ENCODE results near the gene AGAP5.
A peak's percentile ranks its signal among the peaks of the same experiment; 100 is the strongest.
"Not testable (repeated sequence)": the region's sequence is repeated elsewhere in the genome, so short reads cannot be mapped to it uniquely, and the experiment has no call there.

The AGAP5 gene

GRCh38 chr10:73664156-73665040 is 33.5 kb downstream of the AGAP5 start:
- H3K4me3 ChIP-seq, H4K20me1 ChIP-seq, H3K27ac ChIP-seq, H3K9me3 ChIP-seq, H3K36me3 ChIP-seq, H3K27me3 ChIP-seq, H3K4me2 ChIP-seq, H3K9ac ChIP-seq: not testable (repeated sequence)
- H3K4me1 ChIP-seq = peaks cover 21% of the 10 kb centered on the region

- H3K9ac ChIP-seq, H3K36me3 ChIP-seq, H3K27ac ChIP-seq, H3K9me3 ChIP-seq, H3K4me2 ChIP-seq, H3K4me3 ChIP-seq, H3K27me3 ChIP-seq, H4K20me1 ChIP-seq: not testable (repeated sequence)
- H3K4me1 ChIP-seq = peaks cover 21% of the 10 kb centered on the region
Observed at GRCh38 chr10:73663621-73664020, 34.3 kb downstream of the AGAP5 start.

GRCh38 chr10:73662705-73663104 is 35.2 kb downstream of the AGAP5 start:
- H3K9ac ChIP-seq, H3K9me3 ChIP-seq, H3K36me3 ChIP-seq, H3K27me3 ChIP-seq, H4K20me1 ChIP-seq, H3K4me3 ChIP-seq: not testable (repeated sequence)
- Histone ChIP-seq H3K4me1 (peaks cover 21% of the 10 kb centered on the region), H3K4me2 (peak overlapping the region; percentile 15), H3K27ac (peak overlapping the region; percentile 14; the same call in 1 of the 2 replicates)

- Histone ChIP-seq H3K9me3 (no peaks in the 10 kb centered on the region), H3K27me3 (no peaks in the 10 kb centered on the region), H3K4me3 (peak within 1 kb of the TSS; percentile 50; the same call in 1 of the 2 replicates), H3K4me1 (peaks cover 54% of the 10 kb centered on the region), H4K20me1 (no peaks in the 10 kb centered on the region), H3K4me2 (peak within 1 kb of the TSS; percentile 93), H3K36me3 (no peaks in the 10 kb centered on the region), H3K27ac (peak within 1 kb of the TSS; percentile 66), H3K9ac (peak within 1 kb of the TSS; percentile 21; the same call in 1 of the 2 replicates)
- no peak for TF ChIP-seq Cebpa-rat (IDR thresholded peaks at IDR 0.05)
Observed at GRCh38 chr10:73655990-73656298, 42.0 kb downstream of the AGAP5 start, which contains the start of gene SYNPO2L. SYNPO2L (minus strand) TSS chr10:73656029; CDS start chr10:73655922, 107 bp downstream.

GRCh38 chr10:73655257-73655989 is 42.5 kb downstream of the AGAP5 start:
- TF ChIP-seq Cebpa-rat (IDR thresholded peaks at IDR 0.05) = no peak
- Histone ChIP-seq H3K27ac (peak overlapping the region; percentile 66), H3K4me2 (peak overlapping the region; percentile 93), H4K20me1 (no peaks in the 10 kb centered on the region), H3K27me3 (no peaks in the 10 kb centered on the region), H3K9me3 (no peaks in the 10 kb centered on the region), H3K9ac (peak overlapping the region; percentile 21; the same call in 1 of the 2 replicates), H3K4me3 (peak overlapping the region; percentile 50; the same call in 1 of the 2 replicates), H3K36me3 (no peaks in the 10 kb centered on the region), H3K4me1 (peaks cover 54% of the 10 kb centered on the region)

GRCh38 chr10:73653701-73654100 is 44.2 kb downstream of the AGAP5 start:
- no peaks in the 10 kb centered on the region; the same call in 1 of the 2 replicates for H3K27me3 ChIP-seq
- no peak overlapping the region for H3K4me3 ChIP-seq
- no peaks in the 10 kb centered on the region for H4K20me1 ChIP-seq
- H3K9me3 ChIP-seq = no peaks in the 10 kb centered on the region
- no peak overlapping the region for H3K9ac ChIP-seq
- TF ChIP-seq Cebpa-rat (IDR thresholded peaks at IDR 0.05) = no peak
- H3K27ac ChIP-seq = no peak overlapping the region
- H3K4me1 ChIP-seq = peaks cover 63% of the 10 kb centered on the region
- H3K36me3 ChIP-seq = no peaks in the 10 kb centered on the region
- H3K4me2 ChIP-seq = peak overlapping the region; percentile 93

GRCh38 chr10:73653195-73653594 is 44.7 kb downstream of the AGAP5 start:
- Histone ChIP-seq H3K9me3 (no peaks in the 10 kb centered on the region), H3K4me3 (no peak overlapping the region), H3K27ac (no peak overlapping the region), H3K36me3 (no peaks in the 10 kb centered on the region), H4K20me1 (no peaks in the 10 kb centered on the region), H3K4me1 (peaks cover 68% of the 10 kb centered on the region), H3K27me3 (no peaks in the 10 kb centered on the region; the same call in 1 of the 2 replicates), H3K9ac (no peak overlapping the region), H3K4me2 (peak overlapping the region; percentile 93)
- no peak for TF ChIP-seq Cebpa-rat (IDR thresholded peaks at IDR 0.05)

GRCh38 chr10:73650537-73651331 is 47.2 kb downstream of the AGAP5 start:
- no peak for TF ChIP-seq Cebpa-rat (IDR thresholded peaks at IDR 0.05)
- H3K36me3 ChIP-seq = no peaks in the 10 kb centered on the region
- H3K9me3 ChIP-seq = no peaks in the 10 kb centered on the region
- no peaks in the 10 kb centered on the region; the same call in 1 of the 2 replicates for H3K27me3 ChIP-seq
- H3K4me3 ChIP-seq = peak overlapping the region; percentile 38
- no peak overlapping the region for H3K9ac ChIP-seq
- peak overlapping the region; percentile 85 for H3K4me2 ChIP-seq
- no peaks in the 10 kb centered on the region for H4K20me1 ChIP-seq
- H3K4me1 ChIP-seq = peaks cover 78% of the 10 kb centered on the region
- H3K27ac ChIP-seq = peak overlapping the region; percentile 60

GRCh38 chr10:73649876-73650536 is 47.9 kb downstream of the AGAP5 start:
- no peaks in the 10 kb centered on the region for H3K36me3 ChIP-seq
- H3K4me3 ChIP-seq = no peak overlapping the region
- no peak overlapping the region for H3K27ac ChIP-seq
- H4K20me1 ChIP-seq = no peaks in the 10 kb centered on the region
- no peaks in the 10 kb centered on the region; the same call in 1 of the 2 replicates for H3K27me3 ChIP-seq
- no peak for TF ChIP-seq Cebpa-rat (IDR thresholded peaks at IDR 0.05)
- H3K9me3 ChIP-seq = no peaks in the 10 kb centered on the region
- H3K9ac ChIP-seq = no peak overlapping the region
- H3K4me2 ChIP-seq = peak overlapping the region; percentile 85
- H3K4me1 ChIP-seq = peaks cover 71% of the 10 kb centered on the region

Measured in BLaER1 (cell line).